PC-3 (cell line): ENCODE results near the gene WDR75. TPM values are rescaled to one million over a fixed set of nuclear protein-coding genes. Genes with fewer than 3 reads are reported as not detected.

Experiments
- ATAC-seq: fragments of 200-7000 bp; cut with Tn5 transposase; 2 replicates; pipeline ENCODE4 v1.9.1; 2020; ENCODE audit warnings: mild to moderate bottlenecking, moderate library complexity
- Bru-seq: library from RNA; stranded (reverse); fragments of 400-500 nt; gene quantifications from one replicate; lab custom pipeline; 2021; lab: Mats Ljungman, UMichigan
- BruChase-seq, 2 experiments: library from RNA; stranded (reverse); fragments of 400-500 nt; gene quantifications; one replicate each; lab custom pipeline; 2021; lab: Mats Ljungman, UMichigan
- BruUV-seq: library from RNA; stranded (reverse); fragments of 400-500 nt; replicated peaks from 2 replicates; lab custom pipeline; 2021; lab: Mats Ljungman, UMichigan
- CTCF ChIA-PET: fragments of 300-600 bp; sonication (Branson Sonifier 250); formaldehyde crosslinking; loops from one replicate; lab custom pipeline; 2022; ENCODE audit warnings: antibody characterized with exemption; lab: Charles Lee
- POLR2A ChIA-PET: fragments of 300-600 bp; sonication (Branson Sonifier 250); formaldehyde crosslinking; loops from one replicate; lab custom pipeline; 2022; ENCODE audit warnings: antibody characterized with exemption; ENCODE audit not compliant: unreplicated experiment; lab: Charles Lee
- DNase-seq: peaks from one replicate; pipeline ENCODE4 v3.0.0-alpha.2; 2015
- H2AFZ ChIP-seq: fragments of 300-600 bp; sonication (generic); 2 replicates; pipeline ENCODE4 v1.6.0; 2016; ENCODE audit warnings: antibody characterized with exemption, low read length
- H3F3A ChIP-seq: fragments of 300-600 bp; sonication (generic); one replicate; pipeline ENCODE4 v1.6.0; 2017; ENCODE audit warnings: antibody characterized with exemption, low read length, control low read depth, mild to moderate bottlenecking; ENCODE audit not compliant: unreplicated experiment
- H3K27ac ChIP-seq: fragments of 300-600 bp; sonication (generic); 2 replicates; pipeline ENCODE4 v1.5.1; 2016; ENCODE audit warnings: mild to moderate bottlenecking, low read length
- H3K27me3 ChIP-seq: fragments of 300-600 bp; sonication (generic); 2 replicates; pipeline ENCODE4 v1.6.1; 2016; ENCODE audit warnings: low read length, mixed read lengths
- H3K36me3 ChIP-seq: fragments of 300-600 bp; sonication (generic); 2 replicates; pipeline ENCODE4 v1.6.1; 2016; ENCODE audit warnings: low read depth, mixed run types, low read length, mixed read lengths
- H3K4me1 ChIP-seq: fragments of 300-600 bp; sonication (generic); 2 replicates; pipeline ENCODE4 v1.5.1; 2016; ENCODE audit warnings: low read length; ENCODE audit not compliant: insufficient read depth
- H3K4me2 ChIP-seq: fragments of 300-600 bp; sonication (generic); 2 replicates; pipeline ENCODE4 v1.6.0; 2016; ENCODE audit warnings: low read length
- H3K4me3 ChIP-seq: fragments of 300-600 bp; sonication (generic); 2 replicates; pipeline ENCODE4 v1.5.1; 2016; ENCODE audit warnings: mild to moderate bottlenecking, low read length, mixed read lengths
- H3K79me2 ChIP-seq: fragments of 300-600 bp; sonication (generic); 2 replicates; pipeline ENCODE4 v1.6.1; 2017; ENCODE audit warnings: low read length, mixed read lengths
- H3K9ac ChIP-seq: fragments of 300-600 bp; sonication (generic); 2 replicates; pipeline ENCODE4 v1.6.0; 2016; ENCODE audit warnings: mild to moderate bottlenecking, low read length
- H3K9me2 ChIP-seq: fragments of 300-600 bp; sonication (generic); replicated peaks from 2 replicates; pipeline ENCODE4 v1.6.1; 2016; ENCODE audit warnings: mixed run types, low read length, mixed read lengths
- H3K9me3 ChIP-seq: fragments of 300-600 bp; sonication (generic); 2 replicates; pipeline ENCODE4 v1.6.1; 2016; ENCODE audit warnings: low read length, mixed read lengths
- H4K20me1 ChIP-seq: fragments of 300-600 bp; sonication (generic); 2 replicates; pipeline ENCODE4 v1.6.1; 2016; ENCODE audit warnings: low read length, mixed read lengths
- CTCF ChIP-seq: fragments of 300-600 bp; sonication (generic); conservative IDR thresholded peaks from 2 replicates; pipeline ENCODE4 v1.5.1; 2017; ENCODE audit warnings: antibody characterized with exemption, low read depth, mild to moderate bottlenecking, low read length
- EZH2 ChIP-seq: fragments of 300-600 bp; sonication (generic); IDR thresholded peaks from one replicate; pipeline ENCODE4 v1.6.1; 2017; ENCODE audit warnings: antibody characterized with exemption, mild to moderate bottlenecking, low read length; ENCODE audit not compliant: unreplicated experiment
- EZH2phosphoT487 ChIP-seq: fragments of 300-600 bp; sonication (generic); IDR thresholded peaks from 2 replicates; pipeline ENCODE4 v1.6.1; 2018; ENCODE audit warnings: mild to moderate bottlenecking, antibody characterized with exemption, low read length, borderline replicate concordance
- intact Hi-C: fragments of 100-400 bp; cut with micrococcal nuclease; formaldehyde crosslinking; loops from 2 replicates; pipeline ENCODE4 v1.9.0; 2023
- long read RNA-seq: library from polyadenylated mRNA; unstranded; transcript quantifications from one replicate; pipeline ENCODE4 v2.0.0, GENCODE V29; 2021; ENCODE audit not compliant: unreplicated experiment
- total RNA-seq: library from RNA; depleted of rRNA; stranded (reverse); fragments of >200 nt; gene quantifications from 2 replicates; pipeline ENCODE4 v1.2.3, GENCODE V29; 2014; rRNA removed

The WDR75 gene
- total RNA-seq, result 48.0 and 62.5 TPM in 2 replicates
- percentile 89 among the genes with signal in this experiment for Bru-seq, nascent RNA
- BruChase-seq, experiment 1, labeled RNA remaining after a 6-hour chase, result percentile 92 among the genes with signal in this experiment
- percentile 93 among the genes with signal in this experiment for BruChase-seq, experiment 2, labeled RNA remaining after a 2-hour chase
- long read RNA-seq, transcript WDR75-201 (21 exons, 2,701 nt), result major isoform, 28 of 64 reads
- long read RNA-seq, partial matches to known transcripts, result 2 of 64 reads
- long read RNA-seq, other reads (novel, unspliced or antisense), result 33 of 64 reads

- ChIA-PET POLR2A (interaction anchor here (0.6 to 1.0 kb wide), 4 partner anchors 92 to 1901 kb away, joined by 3 to 4 read pairs (median 4); no protein-coding TSS in a partner anchor), CTCF (no interaction called here)
- Histone ChIP-seq H4K20me1 (peaks cover 22% of the 10 kb centered on the region; the same call in 1 of the 2 replicates), H3K9me3 (no peaks in the 10 kb centered on the region), H3K9ac (peak within 1 kb of the TSS; percentile 94), H2AFZ (peak within 1 kb of the TSS; percentile 98), H3K27ac (peak within 1 kb of the TSS; percentile 62), H3F3A (no peaks in the 10 kb centered on the region), H3K4me1 (peaks cover 24% of the 10 kb centered on the region), H3K9me2 (no peaks in the 10 kb centered on the region), H3K4me2 (peak within 1 kb of the TSS; percentile 96), H3K79me2 (peaks cover 55% of the 10 kb centered on the region), H3K36me3 (peaks cover 20% of the 10 kb centered on the region), H3K4me3 (peak within 1 kb of the TSS; percentile 86), H3K27me3 (no peaks in the 10 kb centered on the region)
- intact Hi-C loops, result no loop called here
- DNase-seq, result peak; percentile 94
- TF ChIP-seq EZH2phosphoT487 (no peak), CTCF (no peak), EZH2 (no peak)
- peak; percentile 96 for ATAC-seq
- no TSS peak for BruUV-seq
Observed at GRCh38 chr2:189440947-189441708, at the start of gene WDR75. Gene WDR75, plus strand, starts transcription at chr2:189441474. Its CDS starts 19 bp downstream, at chr2:189441493.

GRCh38 chr2:189393440-189394111 lies 47.7 kb upstream of the WDR75 start:
- H3K36me3 ChIP-seq, result no peaks in the 10 kb centered on the region
- no peaks in the 10 kb centered on the region for H3K9me3 ChIP-seq
- peak overlapping the region; percentile 43; the same call in 1 of the 2 replicates for H3K4me3 ChIP-seq
- H4K20me1 ChIP-seq, result no peaks in the 10 kb centered on the region
- DNase-seq, result peak; percentile 94
- peaks cover 3% of the 10 kb centered on the region for H3F3A ChIP-seq
- peaks cover 22% of the 10 kb centered on the region for H3K4me1 ChIP-seq
- BruUV-seq, result no TSS peak
- ATAC-seq, result peak; percentile 97
- H3K9me2 ChIP-seq, result no peaks in the 10 kb centered on the region
- intact Hi-C loops, result loop anchor here (1.0 to 2.0 kb wide), 3 partner anchors 13 to 46 kb away; no protein-coding TSS in a partner anchor
- POLR2A ChIA-PET, result interaction anchor here (0.7 kb wide), 1 partner anchor 14 kb away, joined by 4 read pairs; no protein-coding TSS in a partner anchor
- no peak for TF ChIP-seq EZH2phosphoT487
- TF ChIP-seq EZH2, result no peak
- no peak for TF ChIP-seq CTCF
- H3K79me2 ChIP-seq, result no peaks in the 10 kb centered on the region
- peak overlapping the region; percentile 73 for H3K27ac ChIP-seq
- no peaks in the 10 kb centered on the region for H3K27me3 ChIP-seq
- CTCF ChIA-PET, result no interaction called here
- H2AFZ ChIP-seq, result no peak overlapping the region
- peak overlapping the region; percentile 37; the same call in 1 of the 2 replicates for H3K9ac ChIP-seq
- peak overlapping the region; percentile 76 for H3K4me2 ChIP-seq
